ENCODE measurements around the gene SHF. TPM values are rescaled to one million over a fixed set of nuclear protein-coding genes. Genes with fewer than 3 reads are reported as not detected.

SHF gene
- total RNA-seq, 6 donors from 2014 or later = 1.4 to 8.0 (median 5.1) TPM

DNA sequence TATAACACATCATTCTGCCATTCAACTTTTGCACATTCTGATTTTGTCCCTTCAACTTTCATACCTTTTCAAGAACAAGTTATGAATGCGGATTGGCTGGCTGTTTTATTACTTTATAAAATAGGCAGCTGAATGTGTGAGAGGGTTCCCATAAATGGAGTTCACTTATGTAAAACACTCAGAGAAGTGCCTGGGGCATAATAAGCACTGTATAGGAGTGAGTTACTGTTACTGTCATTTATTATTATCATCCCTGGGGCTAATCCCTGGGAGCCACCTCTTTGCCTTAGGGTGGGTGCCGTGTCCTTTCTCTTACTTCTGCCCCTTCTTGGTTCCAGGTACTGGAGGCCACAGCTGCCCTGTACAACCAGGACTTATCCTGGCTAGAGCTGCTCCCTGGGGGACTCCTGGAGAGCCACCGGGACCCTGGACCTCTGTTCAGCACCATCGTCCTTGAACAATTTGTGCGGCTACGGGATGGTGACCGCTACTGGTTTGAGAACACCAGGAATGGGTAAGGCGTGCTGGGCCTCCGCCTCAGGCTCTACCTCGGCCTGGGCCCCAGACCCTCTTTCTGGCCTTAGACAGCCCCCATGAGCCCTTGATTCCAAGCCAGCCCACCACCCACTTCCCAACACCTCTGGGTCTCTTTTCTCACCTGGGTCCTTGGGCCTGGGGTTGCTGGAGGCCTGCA lies 47.1 kb downstream of the SHF start:
- Histone ChIP-seq H3K9me3 (no peaks in the 10 kb centered on the region), H3K4me1 (peaks cover 0 to 38% (median 4%) of the 10 kb centered on the region in 4 donors), H3K27ac (peak overlapping the region in 2 of 4 donors; percentile 42 to 54), H3K27me3 (peaks cover 0 to 5% (median 0%) of the 10 kb centered on the region in 4 donors), H3K36me3 (peaks cover 10 to 31% (median 22%) of the 10 kb centered on the region in 4 donors), H3K4me3 (no peak overlapping the region)
- no peak for ATAC-seq (ENCODE audit: low FRiP score in 2 of 2)
- TF ChIP-seq EP300 (IDR thresholded peaks at IDR 0.05) (no peak), POLR2AphosphoS5 (IDR thresholded peaks at IDR 0.05) (no peak), POLR2A (IDR thresholded peaks at IDR 0.05) (no peak)
- WGBS, 2 donors = 99% methylated on average over 10 of the region's 10 CpGs
- DNase-seq = no peak

DNA sequence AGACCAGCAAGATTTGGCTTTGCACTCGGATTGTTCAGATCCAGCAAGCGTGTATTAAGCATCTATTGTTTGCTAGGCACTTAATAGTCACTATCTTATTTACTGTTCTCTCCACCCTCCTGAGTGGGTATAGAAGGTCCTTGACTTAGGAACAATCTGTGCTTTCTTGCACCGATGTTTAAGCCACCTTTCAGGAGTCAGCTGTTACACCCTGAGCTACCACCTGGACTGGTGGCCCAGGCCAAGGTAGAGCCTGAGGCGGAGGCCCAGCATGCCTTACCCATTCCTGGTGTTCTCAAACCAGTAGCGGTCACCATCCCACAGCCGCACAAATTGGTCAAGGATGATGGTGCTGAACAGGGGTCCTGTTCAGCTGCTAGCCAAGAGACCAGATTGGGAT lies 48.0 kb downstream of the SHF start:
- WGBS, 2 donors = 76 to 84% methylated on average over 3 to 6 of the region's 6 CpGs
- peak in 1 of 2 donors; percentile 85 for DNase-seq
- ATAC-seq (ENCODE audit: low FRiP score in 2 of 2) = peak; percentile 39 to 91
- H3K27me3 ChIP-seq = peaks cover 0 to 8% (median 3%) of the 10 kb centered on the region in 4 donors
- no peaks in the 10 kb centered on the region for H3K9me3 ChIP-seq
- no peak overlapping the region for H3K4me3 ChIP-seq
- peak overlapping the region in 3 of 4 donors; percentile 19 to 55 (median 42) for H3K27ac ChIP-seq
- TF ChIP-seq EP300 (IDR thresholded peaks at IDR 0.05) (peak; percentile 51 to 97 (median 90)), POLR2A (IDR thresholded peaks at IDR 0.05) (peak in 1 of 4 donors; percentile 54), POLR2AphosphoS5 (IDR thresholded peaks at IDR 0.05) (peak; percentile 49 to 78)
- TF ChIP-seq, protein P1, sequence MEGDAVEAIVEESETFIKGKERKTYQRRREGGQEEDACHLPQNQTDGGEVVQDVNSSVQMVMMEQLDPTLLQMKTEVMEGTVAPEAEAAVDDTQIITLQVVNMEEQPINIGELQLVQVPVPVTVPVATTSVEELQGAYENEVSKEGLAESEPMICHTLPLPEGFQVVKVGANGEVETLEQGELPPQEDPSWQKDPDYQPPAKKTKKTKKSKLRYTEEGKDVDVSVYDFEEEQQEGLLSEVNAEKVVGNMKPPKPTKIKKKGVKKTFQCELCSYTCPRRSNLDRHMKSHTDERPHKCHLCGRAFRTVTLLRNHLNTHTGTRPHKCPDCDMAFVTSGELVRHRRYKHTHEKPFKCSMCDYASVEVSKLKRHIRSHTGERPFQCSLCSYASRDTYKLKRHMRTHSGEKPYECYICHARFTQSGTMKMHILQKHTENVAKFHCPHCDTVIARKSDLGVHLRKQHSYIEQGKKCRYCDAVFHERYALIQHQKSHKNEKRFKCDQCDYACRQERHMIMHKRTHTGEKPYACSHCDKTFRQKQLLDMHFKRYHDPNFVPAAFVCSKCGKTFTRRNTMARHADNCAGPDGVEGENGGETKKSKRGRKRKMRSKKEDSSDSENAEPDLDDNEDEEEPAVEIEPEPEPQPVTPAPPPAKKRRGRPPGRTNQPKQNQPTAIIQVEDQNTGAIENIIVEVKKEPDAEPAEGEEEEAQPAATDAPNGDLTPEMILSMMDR (IDR thresholded peaks at IDR 0.05) = peak in 2 of 6 experiments; percentile 7 to 15
- peaks cover 10 to 25% (median 21%) of the 10 kb centered on the region in 4 donors for H3K36me3 ChIP-seq
- H3K4me1 ChIP-seq = peaks cover 7 to 45% (median 11%) of the 10 kb centered on the region in 4 donors

DNA sequence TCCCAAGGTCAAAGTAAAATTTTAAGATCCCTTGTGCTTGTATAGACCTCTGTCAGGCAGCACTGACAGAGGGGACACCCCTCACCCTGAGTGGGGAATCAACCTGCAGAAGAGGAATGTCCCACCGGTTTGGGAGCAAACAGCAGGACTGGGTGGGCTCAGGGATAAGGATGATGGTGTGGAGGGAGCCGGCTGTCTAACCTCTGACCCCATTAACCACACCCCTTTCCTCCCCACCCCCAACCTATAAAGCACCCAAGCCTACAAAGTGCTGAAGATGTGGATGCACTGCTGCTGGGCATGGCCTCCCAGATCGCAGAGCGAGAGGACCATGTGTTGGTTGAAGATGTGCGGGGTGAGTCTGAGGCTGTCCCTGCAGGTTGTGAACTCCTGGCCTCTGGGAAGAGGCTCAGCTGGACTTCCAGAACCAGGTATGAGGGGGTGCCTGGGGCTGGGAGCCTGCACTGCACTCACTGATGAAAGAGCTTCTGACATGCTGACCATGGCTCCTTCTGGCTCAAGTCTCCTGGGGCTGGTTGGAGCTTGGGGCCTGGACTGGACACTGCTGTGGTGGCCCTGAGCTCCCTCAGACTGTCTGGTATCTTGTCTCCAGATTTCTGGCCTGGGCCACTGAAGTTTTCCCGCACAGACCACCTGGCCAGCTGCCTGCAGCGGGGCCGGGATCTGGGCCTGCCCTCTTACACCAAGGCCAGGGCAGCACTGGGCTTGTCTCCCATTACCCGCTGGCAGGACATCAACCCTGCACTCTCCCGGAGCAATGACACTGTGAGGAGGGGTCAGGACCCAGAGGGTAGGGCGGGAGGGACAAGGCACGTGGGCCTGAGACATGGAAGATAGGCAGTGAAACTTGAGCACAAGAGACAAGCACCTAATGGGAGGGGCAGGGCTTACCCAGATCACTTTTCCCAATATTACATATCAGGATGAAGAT lies 48.7 kb downstream of the SHF start:
- TF ChIP-seq, protein P1 (IDR thresholded peaks at IDR 0.05) = no peak
- no peak for TF ChIP-seq EP300 (IDR thresholded peaks at IDR 0.05)
- TF ChIP-seq POLR2A (IDR thresholded peaks at IDR 0.05) = peak in 1 of 4 donors; percentile 54
- TF ChIP-seq POLR2AphosphoS5 (IDR thresholded peaks at IDR 0.05) = peak in 1 of 2 donors; percentile 53
- no peak overlapping the region for H3K4me3 ChIP-seq
- H3K27me3 ChIP-seq = peaks cover 0 to 13% (median 6%) of the 10 kb centered on the region in 4 donors
- DNase-seq (peak; percentile 79 to 87), ATAC-seq (ENCODE audit: low FRiP score in 2 of 2) (peak; percentile 48 to 83)
- H3K4me1 ChIP-seq = peaks cover 7 to 48% (median 16%) of the 10 kb centered on the region in 4 donors
- H3K9me3 ChIP-seq = no peaks in the 10 kb centered on the region
- H3K36me3 ChIP-seq = peaks cover 10 to 20% (median 18%) of the 10 kb centered on the region in 4 donors
- 36 to 71% methylated on average over 5 to 12 of the region's 12 CpGs for WGBS, 2 donors
- H3K27ac ChIP-seq = peak overlapping the region in 3 of 4 donors; percentile 55 to 76 (median 70)

DNA sequence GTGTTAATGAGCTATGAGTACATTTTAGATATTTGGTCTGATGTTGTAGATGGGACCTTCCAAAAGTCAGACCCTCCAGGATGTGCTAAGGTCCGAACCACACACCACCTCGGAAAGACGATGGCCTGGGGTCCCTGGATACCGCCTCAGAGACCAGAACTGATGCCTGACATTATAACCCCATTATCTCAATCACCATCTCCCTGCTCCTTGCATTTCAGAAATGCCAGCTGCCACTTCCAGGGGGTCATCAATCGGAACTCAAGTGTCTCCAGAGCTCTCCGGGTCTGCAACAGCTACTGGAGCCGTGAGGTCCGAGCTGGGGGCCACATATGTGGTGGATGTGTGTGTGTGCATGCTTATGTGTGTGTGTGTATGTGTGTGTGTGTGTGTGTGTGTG lies 50.1 kb downstream of the SHF start:
- TF ChIP-seq POLR2A (IDR thresholded peaks at IDR 0.05) (no peak), POLR2AphosphoS5 (IDR thresholded peaks at IDR 0.05) (no peak), EP300 (IDR thresholded peaks at IDR 0.05) (no peak)
- TF ChIP-seq, protein P1 (IDR thresholded peaks at IDR 0.05) = no peak
- 82 to 83% methylated on average over 8 of the region's 8 CpGs for WGBS, 2 donors
- Histone ChIP-seq H3K9me3 (no peaks in the 10 kb centered on the region), H3K4me3 (no peak overlapping the region), H3K36me3 (peaks cover 5 to 10% (median 9%) of the 10 kb centered on the region in 4 donors), H3K27ac (peak overlapping the region in 2 of 4 donors; percentile 70 to 76), H3K27me3 (peaks cover 0 to 13% (median 6%) of the 10 kb centered on the region in 4 donors), H3K4me1 (peaks cover 7 to 55% (median 23%) of the 10 kb centered on the region in 4 donors)
- no peak for DNase-seq
- ATAC-seq (ENCODE audit: low FRiP score in 2 of 2) = no peak
